ENCODE data around the gene NUP35. TPM values are rescaled to one million over a fixed set of nuclear protein-coding genes. Genes with fewer than 3 reads are reported as not detected.

Gene NUP35
- total and polyA plus RNA-seq, 2 of the 8 experiments (the other 6 are each of a cell fraction or from before 2014, with no cell fraction given), result 30.7 to 48.7 TPM

DNA sequence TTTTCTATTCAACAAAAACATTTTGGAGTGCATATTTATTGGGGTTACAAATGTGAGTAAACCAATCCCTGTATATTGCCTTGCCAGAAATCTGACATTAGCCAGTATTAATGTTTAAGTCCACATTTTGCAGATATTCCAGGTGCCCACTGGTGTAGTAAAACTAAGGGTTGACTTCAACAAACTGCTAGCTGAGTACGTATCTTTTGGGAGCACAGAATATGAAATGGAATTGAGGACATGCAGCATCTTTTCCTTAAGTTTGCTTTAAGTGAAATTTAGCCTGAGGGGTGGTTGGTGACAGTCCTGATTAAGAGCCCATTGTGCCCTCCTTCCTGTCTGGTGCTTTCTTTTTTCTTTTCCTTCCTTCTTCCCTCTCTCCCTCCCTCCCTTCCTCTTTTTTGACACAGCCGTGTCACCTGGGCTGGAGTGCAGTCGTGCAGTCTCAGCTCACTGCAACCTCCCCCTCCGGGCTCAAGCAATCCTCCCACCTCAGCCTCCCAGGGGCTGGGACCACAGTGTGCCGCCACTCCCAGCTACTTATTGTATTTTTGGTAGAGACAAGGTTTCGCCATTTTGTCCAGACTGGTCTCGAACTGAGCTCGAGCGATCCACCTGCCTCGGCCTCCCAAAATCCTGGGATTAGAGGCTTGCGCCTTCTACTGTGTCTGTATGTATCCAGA lies 1.6 kb downstream of the NUP35 start (continued):
- TF ChIP-seq CHD7 (IDR thresholded peaks at IDR 0.05; ENCODE audit: insufficient replicate concordance, low read length) (no peak), RFX5 (IDR thresholded peaks at IDR 0.05; ENCODE audit: borderline replicate concordance, low read depth, low read length) (no peak), GTF2F1 (IDR thresholded peaks at IDR 0.05; ENCODE audit: borderline replicate concordance, low read depth, low read length) (no peak), SRF (IDR thresholded peaks at IDR 0.05; ENCODE audit: low read depth, low read length) (no peak)
- TF ChIP-seq, protein P1, sequence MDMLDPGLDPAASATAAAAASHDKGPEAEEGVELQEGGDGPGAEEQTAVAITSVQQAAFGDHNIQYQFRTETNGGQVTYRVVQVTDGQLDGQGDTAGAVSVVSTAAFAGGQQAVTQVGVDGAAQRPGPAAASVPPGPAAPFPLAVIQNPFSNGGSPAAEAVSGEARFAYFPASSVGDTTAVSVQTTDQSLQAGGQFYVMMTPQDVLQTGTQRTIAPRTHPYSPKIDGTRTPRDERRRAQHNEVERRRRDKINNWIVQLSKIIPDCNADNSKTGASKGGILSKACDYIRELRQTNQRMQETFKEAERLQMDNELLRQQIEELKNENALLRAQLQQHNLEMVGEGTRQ (IDR thresholded peaks at IDR 0.05; ENCODE audit: low read length), result no peak

Measured in H1 (cell line).